Activated T-helper 1 cell treated with anti-CD3 and anti-CD28 coated beads, Interleukin-2, amount 50 U/mL, for 16 hours (primary cell): ENCODE results near the gene GPC6.

Experiments
- DNase-seq, 2 donors: peaks; one replicate each; pipeline ENCODE4 v3.0.0-alpha.2; 2020; ENCODE audit warnings: low read depth in 1 of 2, low spot score in 1 of 2

Gene GPC6

GRCh38 chr13:94309997-94310855 is 1083.6 kb downstream of the GPC6 start:
- DNase-seq, result no peak

- DNase-seq, result no peak
These were observed 1085.3 kb downstream of the GPC6 start for GRCh38 chr13:94311893-94312292.

DNA sequence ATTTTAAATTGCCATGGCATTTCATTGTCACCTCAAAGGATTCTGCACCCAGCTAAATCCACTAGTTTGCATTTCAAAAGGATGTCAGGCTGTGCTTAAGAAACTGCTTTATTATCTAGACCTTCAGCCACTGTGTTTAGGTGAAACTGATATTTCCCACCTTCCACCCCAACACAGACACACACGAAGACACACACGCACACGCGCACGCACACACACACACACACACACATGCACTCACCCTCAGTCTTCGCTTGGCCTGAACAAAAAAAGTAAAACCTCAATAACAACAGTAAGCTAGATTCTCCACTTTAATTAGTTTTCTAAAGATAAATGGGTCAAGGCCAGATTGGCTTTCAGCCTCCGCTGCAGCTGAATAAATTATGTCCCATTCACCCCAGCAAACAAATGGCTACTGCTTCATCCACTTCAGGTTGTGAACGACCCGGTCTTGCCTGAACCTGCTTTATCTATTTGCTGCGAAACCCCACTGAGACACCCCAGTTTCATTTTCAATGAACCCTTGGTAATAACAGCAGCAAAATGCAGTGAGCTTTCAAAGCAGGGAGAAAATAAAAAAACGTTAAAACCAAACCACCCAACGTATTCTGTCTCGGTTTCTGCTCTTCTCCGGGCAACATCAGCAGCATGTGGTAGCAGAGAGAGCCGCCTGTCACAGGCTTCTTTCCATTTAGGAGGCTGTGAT is 1086.1 kb downstream of the GPC6 start:
- no peak for DNase-seq

DNA sequence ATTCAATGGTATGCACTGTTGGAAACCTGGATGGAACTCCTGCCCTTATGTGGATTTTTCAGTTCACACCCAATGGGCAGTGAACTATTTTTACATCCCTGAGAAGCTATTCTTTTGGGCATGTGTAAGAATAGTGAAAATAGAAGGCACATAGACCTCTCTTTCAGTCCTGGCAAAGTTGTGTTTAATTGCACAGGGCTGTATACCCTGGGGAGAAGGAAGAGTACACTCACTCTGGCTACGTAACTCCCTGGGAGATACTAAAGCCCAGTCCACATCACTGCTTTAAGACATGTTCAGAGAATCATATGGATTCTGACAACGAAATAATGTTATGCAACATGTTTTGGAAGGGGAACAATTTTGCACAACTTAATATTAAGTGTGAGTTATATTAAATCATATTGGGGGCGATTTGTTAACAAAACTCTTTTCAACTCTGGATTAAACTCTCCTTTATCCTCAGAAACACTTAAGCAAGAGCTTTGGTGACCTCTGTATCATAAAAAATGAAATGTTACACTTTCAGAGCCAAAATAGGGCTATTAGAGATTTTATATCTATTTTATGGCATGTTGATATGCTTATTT is 1086.8 kb downstream of the GPC6 start:
- no peak for DNase-seq

- DNase-seq, result no peak
These were observed 1087.3 kb downstream of the GPC6 start for GRCh38 chr13:94313926-94314325.

GRCh38 chr13:94315188-94315587 is 1088.6 kb downstream of the GPC6 start:
- DNase-seq, result no peak

GRCh38 chr13:94317063-94317491 is 1090.5 kb downstream of the GPC6 start:
- no peak for DNase-seq

- no peak for DNase-seq
These were observed 1091.8 kb downstream of the GPC6 start for GRCh38 chr13:94318418-94318817.

- DNase-seq, result no peak
These were observed 1092.9 kb downstream of the GPC6 start for GRCh38 chr13:94319501-94319900.

- DNase-seq, result no peak
These were observed 1096.5 kb downstream of the GPC6 start for GRCh38 chr13:94322925-94323763.

DNA sequence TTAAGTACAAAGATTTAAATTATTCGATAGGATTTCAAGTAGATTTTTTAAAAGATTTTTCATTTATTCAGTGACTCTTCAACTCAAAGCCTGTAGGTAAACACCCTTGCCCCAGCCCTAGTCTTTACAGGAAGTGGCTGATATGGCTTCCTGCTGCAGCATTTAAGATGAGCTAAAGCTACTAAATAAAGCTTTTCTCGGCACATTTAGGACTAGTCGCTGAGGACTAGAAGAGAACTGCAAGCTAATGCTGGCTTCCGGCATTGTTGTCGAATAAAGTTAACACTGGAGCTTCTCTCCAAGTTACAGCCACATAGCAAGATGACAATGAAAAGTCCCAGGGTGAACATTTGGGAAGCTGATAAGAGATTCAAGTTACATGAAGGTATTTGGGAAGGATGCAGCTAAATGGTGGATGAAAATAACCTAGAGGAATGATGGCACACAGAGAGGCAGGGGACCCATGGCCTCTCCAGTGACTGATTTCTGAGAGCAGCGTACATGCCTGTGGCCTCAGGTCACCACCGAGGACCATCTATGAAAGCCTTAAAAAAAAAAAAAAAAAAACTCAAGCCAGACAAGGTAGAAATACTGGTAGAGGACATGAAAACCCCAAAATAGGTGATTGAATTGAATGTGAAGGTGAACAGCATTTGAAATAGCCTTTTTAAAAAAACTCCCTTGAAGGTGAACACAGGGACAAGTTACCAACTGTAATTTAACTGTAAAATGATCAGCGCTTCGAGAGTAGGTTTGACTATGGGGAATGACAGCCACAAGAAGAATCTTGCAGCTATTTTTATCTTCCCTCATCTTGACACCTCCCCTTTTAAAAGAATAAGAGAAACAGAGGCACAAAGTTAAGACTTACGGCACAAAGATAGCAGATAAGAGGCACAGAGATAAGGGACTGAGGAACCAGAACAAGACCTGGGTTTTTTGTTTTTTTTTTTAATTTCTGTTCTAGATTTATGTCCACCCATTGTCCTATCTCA is 1097.5 kb downstream of the GPC6 start:
- no peak for DNase-seq

DNA sequence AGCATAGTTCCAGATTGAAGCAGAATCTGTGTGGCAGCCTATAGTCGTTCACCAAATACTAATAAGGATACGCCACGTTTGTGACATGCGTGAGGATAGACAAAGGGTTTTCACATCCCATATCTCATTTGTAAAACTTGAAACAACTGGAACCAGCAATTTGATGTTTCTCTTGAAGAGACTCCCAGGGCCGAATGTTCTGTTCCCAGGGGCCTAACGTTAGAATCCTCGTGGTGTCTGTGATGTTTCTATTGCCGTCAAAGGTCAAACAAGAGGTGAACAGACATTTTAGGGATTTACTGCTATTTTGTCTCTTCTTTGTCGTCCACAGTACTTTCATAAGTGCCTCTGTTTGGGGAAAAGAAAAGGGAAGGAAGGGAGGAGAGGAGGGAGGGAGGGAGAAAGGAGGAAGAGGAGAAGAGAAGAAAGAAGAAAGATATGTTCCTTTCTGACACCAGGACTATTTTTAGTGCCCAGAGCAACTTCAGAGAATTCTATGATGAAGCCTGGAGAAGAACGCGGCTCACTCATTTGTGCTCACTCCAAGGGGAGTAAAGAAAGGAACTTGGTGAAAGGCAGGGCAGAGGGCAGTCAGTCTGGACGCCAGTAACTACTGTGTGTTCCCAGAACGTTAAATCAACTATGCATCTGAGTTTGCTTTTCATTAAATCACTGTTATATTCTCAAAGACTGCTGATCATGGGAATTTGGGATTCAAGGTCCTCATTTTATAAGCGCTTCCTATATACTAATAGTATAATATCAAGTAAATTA is 1098.3 kb downstream of the GPC6 start:
- no peak for DNase-seq

GRCh38 chr13:94325650-94326049 is 1099.0 kb downstream of the GPC6 start:
- no peak for DNase-seq

- no peak for DNase-seq
These were observed 1100.7 kb downstream of the GPC6 start for GRCh38 chr13:94327318-94327717.

DNA sequence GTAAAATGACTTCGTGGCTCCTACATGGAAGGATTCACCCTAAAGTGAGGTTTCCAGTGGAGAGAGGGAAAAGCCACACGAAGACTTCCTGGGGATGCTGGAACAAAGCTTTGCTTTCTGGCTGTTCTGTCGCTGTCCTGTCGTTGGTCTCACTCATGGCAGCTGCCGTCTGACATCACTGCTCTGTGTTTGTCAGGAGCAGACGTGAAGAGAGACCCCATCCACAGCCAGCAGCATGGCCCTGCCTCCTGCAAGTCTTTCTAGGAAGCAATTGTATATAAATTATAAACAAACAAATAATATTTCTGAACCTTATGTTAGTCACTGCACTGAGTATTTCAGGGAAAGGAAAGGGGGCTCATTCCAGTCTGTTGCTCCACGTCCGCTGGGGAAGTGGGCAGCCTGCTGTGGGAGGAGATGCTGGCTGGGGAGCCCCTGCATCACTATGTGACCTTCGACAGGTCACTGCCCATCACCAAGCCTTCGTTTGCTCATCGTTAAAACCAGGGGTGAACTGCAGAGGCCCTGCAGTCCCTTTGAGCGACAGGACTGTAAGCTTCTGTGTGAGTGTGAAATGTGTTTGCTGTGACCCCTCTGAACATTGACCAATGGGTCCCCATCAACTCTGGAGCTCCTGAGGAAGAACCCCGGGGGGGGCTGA is 1101.9 kb downstream of the GPC6 start:
- no peak for DNase-seq

DNA sequence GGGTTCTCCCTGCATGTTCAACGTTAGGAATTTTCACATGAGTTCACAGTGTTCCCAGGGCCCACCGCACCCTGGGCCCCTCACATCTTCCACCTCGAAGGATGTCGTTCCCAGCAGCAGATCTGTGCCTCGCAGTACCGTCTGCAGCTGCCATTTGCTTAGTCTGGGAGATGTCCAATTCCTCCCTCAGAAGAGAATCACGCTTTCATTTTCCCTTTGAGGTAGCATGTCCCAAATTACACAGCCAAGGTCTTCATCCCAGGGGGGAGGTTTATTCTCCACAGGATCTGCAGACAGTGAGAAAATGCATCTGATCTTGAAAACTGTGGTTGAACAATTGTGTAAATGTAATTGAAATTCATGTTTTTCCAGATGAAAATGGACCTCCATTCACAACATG is 1102.7 kb downstream of the GPC6 start:
- no peak for DNase-seq

- DNase-seq, result no peak
These were observed 1103.3 kb downstream of the GPC6 start for GRCh38 chr13:94329754-94330551.

- no peak for DNase-seq
These were observed 1104.0 kb downstream of the GPC6 start for GRCh38 chr13:94330552-94331071.
